WTC11 (cell line): ENCODE results near the gene CAPZA3.

ENCODE experiments used
- CREB1 ChIP-seq: sonication (generic); formaldehyde crosslinking; IDR thresholded peaks from 2 replicates; pipeline ENCODE4 v1.8.0; 2023; ENCODE audit warnings: mild to moderate bottlenecking, missing genetic modification reagents
- E2F1 ChIP-seq: sonication (generic); formaldehyde crosslinking; IDR thresholded peaks from 2 replicates; pipeline ENCODE4 v1.8.0; 2022; ENCODE audit warnings: mild to moderate bottlenecking, missing genetic modification reagents
- ELF4 ChIP-seq: sonication (generic); formaldehyde crosslinking; IDR thresholded peaks from 2 replicates; pipeline ENCODE4 v1.8.1; 2022; ENCODE audit warnings: low read depth, mild to moderate bottlenecking, moderate library complexity, missing genetic modification reagents
- FOXP1 ChIP-seq: sonication (generic); formaldehyde crosslinking; IDR thresholded peaks from 2 replicates; pipeline ENCODE4 v1.8.0; 2022; ENCODE audit warnings: missing genetic modification reagents, mild to moderate bottlenecking, moderate library complexity, borderline replicate concordance
- IRF2 ChIP-seq: sonication (generic); formaldehyde crosslinking; IDR thresholded peaks from 2 replicates; pipeline ENCODE4 v1.8.0; 2022; ENCODE audit warnings: low read depth, missing genetic modification reagents, borderline replicate concordance
- JUN ChIP-seq: sonication (generic); formaldehyde crosslinking; IDR thresholded peaks from 2 replicates; pipeline ENCODE4 v1.8.0; 2023; ENCODE audit warnings: mild to moderate bottlenecking, missing genetic modification reagents
- SMAD4 ChIP-seq: sonication (generic); formaldehyde crosslinking; IDR thresholded peaks from 2 replicates; pipeline ENCODE4 v1.8.0; 2022; ENCODE audit warnings: mild to moderate bottlenecking, missing genetic modification reagents
- ZNF671 ChIP-seq: fragments of 250-450 bp; sonication (Bioruptor Pico); IDR thresholded peaks from 2 replicates; pipeline ENCODE4 v1.8.0; 2021; ENCODE audit warnings: mild to moderate bottlenecking
- TF ChIP-seq, protein P1 (sequence below): fragments of 200-600 bp; IDR thresholded peaks from 2 replicates; pipeline ENCODE4 v1.8.0; 2022; ENCODE audit warnings: antibody characterized with exemption
- TF ChIP-seq, protein P2 (sequence below): sonication (generic); formaldehyde crosslinking; IDR thresholded peaks from 2 replicates; pipeline ENCODE4 v1.8.1; 2022; ENCODE audit warnings: mild to moderate bottlenecking, moderate library complexity, missing genetic modification reagents

DNA sequence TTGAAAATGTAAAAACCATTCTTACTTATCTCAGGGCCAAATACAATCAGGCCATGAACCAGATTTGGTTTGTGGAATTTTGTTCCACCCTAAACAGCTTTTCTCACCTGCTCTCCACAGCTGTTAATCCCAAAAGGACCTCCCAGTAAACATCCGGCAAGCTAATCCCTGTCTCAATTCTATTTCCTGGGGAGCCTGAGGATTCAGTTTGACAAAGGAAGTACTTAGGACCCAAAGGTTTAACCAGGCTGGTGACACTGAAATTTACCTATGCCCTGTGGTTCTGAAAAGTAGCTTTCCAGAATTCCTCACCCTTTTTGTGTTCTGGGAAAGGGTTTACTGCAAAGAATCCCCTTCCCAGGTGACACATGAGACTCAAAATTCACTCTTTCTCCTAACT is 15.0 kb downstream of the CAPZA3 start:
- TF ChIP-seq ELF4 (CRISPR knock-in tag) (no peak), FOXP1 (CRISPR knock-in tag) (no peak), ZNF671 (CRISPR knock-in tag) (no peak), CREB1 (no peak), E2F1 (CRISPR knock-in tag) (no peak), JUN (CRISPR knock-in tag) (no peak), IRF2 (CRISPR knock-in tag) (no peak), SMAD4 (no peak)
- TF ChIP-seq, protein P1, sequence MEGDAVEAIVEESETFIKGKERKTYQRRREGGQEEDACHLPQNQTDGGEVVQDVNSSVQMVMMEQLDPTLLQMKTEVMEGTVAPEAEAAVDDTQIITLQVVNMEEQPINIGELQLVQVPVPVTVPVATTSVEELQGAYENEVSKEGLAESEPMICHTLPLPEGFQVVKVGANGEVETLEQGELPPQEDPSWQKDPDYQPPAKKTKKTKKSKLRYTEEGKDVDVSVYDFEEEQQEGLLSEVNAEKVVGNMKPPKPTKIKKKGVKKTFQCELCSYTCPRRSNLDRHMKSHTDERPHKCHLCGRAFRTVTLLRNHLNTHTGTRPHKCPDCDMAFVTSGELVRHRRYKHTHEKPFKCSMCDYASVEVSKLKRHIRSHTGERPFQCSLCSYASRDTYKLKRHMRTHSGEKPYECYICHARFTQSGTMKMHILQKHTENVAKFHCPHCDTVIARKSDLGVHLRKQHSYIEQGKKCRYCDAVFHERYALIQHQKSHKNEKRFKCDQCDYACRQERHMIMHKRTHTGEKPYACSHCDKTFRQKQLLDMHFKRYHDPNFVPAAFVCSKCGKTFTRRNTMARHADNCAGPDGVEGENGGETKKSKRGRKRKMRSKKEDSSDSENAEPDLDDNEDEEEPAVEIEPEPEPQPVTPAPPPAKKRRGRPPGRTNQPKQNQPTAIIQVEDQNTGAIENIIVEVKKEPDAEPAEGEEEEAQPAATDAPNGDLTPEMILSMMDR = no peak
- TF ChIP-seq, protein P2, sequence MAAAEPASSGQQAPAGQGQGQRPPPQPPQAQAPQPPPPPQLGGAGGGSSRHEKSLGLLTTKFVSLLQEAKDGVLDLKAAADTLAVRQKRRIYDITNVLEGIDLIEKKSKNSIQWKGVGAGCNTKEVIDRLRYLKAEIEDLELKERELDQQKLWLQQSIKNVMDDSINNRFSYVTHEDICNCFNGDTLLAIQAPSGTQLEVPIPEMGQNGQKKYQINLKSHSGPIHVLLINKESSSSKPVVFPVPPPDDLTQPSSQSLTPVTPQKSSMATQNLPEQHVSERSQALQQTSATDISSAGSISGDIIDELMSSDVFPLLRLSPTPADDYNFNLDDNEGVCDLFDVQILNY = no peak
